ENCODE data around the gene MYO7A. TPM values are rescaled to one million over a fixed set of nuclear protein-coding genes. Genes with fewer than 3 reads are reported as not detected.

MYO7A gene
- total RNA-seq, 1 donor from 2014 or later: not detected

DNA sequence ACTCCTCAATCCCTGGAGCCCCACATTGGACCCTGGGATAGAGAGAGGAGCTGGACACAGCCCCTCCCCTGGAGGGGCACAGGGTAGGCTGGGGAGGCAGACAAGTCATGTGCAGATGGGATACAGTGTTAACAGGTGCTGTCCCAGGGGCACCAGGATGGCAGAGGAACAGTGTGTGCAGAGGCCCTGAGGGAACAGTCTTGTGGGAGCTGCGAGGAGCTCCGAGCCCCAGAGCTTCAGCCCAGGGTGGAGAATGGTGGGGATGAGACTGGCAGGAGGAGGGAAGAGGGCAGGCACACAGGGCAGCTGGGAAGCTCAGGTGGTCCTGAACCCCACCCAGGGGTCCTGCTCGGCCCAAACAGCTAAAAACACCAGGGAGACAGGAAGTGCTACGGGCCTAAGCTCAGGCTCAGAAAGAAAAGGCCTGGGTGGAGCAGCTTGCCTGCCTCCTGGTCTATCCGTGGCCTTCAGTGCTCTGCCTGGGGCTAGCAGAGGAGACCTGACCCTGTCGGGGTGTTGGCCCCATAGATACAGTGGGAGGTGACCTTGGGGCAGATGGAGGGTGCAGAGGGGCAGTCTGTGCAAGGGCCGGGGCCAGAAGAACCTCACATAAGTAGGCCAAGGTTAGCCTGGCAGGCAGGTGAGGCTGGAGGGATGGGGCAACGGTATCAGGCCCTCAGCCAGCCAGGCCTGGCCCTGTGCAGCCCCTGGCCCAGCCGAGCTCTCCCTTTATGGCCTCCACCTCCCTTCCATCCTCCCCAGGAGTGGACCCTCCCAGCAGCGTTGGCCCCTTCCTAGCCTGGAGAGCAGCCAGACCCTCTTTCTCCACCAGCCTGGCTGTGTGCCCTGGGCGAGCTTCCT lies 45.8 kb upstream of the MYO7A start:
- Mint-ChIP-seq H3K9me3 (ENCODE audit: unreplicated experiment) (peaks cover 15% of the 10 kb centered on the region), H3K4me1 (ENCODE audit: unreplicated experiment) (peaks cover 11% of the 10 kb centered on the region), H3K27ac (ENCODE audit: unreplicated experiment) (peak overlapping the region; percentile 68), H3K36me3 (ENCODE audit: unreplicated experiment) (peaks cover 9% of the 10 kb centered on the region), H3K27me3 (ENCODE audit: unreplicated experiment) (no peaks in the 10 kb centered on the region), H3K4me3 (ENCODE audit: unreplicated experiment) (peak overlapping the region; percentile 38)
- no peak for TF ChIP-seq CTCF (IDR thresholded peaks at IDR 0.05)
- no peak for DNase-seq (ENCODE audit: extremely low spot score, unreplicated experiment)

DNA sequence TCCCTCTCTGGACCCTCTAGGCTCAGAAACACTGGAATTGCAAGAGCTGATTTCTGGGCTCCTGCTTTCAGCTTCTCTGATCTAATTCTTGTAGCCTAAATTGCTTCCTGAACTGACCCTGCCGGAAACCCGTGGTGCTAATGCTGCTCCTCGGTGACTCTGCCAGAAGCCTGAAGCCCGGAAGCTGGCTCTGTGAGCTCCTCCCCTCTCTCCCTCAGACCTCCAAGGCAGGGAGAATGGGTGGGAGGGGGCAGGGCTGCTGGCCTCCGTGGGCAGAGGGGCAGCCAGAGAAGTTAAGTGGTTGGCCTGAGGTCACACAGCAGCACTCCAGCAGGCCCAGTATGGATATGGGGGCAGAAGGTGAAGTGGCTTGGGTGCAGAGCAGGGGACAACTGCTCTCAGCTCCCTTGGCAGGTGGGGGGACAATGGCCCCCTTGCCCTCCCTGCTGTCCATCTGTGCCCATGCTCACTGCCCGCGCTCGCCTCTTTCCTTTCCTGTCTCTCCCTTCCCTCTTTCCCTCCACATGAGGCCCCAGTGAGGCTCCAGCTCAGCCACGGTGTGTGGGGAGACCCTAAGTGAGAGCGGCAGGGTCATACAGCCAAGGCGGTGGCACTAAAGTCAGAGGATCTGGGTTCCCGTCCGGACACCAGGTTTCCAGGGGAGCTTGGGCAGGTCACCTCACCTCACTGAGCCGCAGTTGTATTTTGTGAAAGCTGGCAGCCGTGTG lies 45.0 kb upstream of the MYO7A start:
- peak overlapping the region; percentile 47 for H3K27ac Mint-ChIP-seq (ENCODE audit: unreplicated experiment)
- H3K4me1 Mint-ChIP-seq (ENCODE audit: unreplicated experiment): peaks cover 11% of the 10 kb centered on the region
- no peaks in the 10 kb centered on the region for H3K27me3 Mint-ChIP-seq (ENCODE audit: unreplicated experiment)
- H3K4me3 Mint-ChIP-seq (ENCODE audit: unreplicated experiment): peak overlapping the region; percentile 38
- peaks cover 7% of the 10 kb centered on the region for H3K36me3 Mint-ChIP-seq (ENCODE audit: unreplicated experiment)
- no peak for DNase-seq (ENCODE audit: extremely low spot score, unreplicated experiment)
- no peak for TF ChIP-seq CTCF (IDR thresholded peaks at IDR 0.05)
- peaks cover 12% of the 10 kb centered on the region for H3K9me3 Mint-ChIP-seq (ENCODE audit: unreplicated experiment)

GRCh38 chr11:77083566-77084245 lies 44.3 kb upstream of the MYO7A start:
- H3K27ac Mint-ChIP-seq (ENCODE audit: unreplicated experiment): no peak overlapping the region
- no peak for DNase-seq (ENCODE audit: extremely low spot score, unreplicated experiment)
- H3K9me3 Mint-ChIP-seq (ENCODE audit: unreplicated experiment): peaks cover 5% of the 10 kb centered on the region
- H3K4me1 Mint-ChIP-seq (ENCODE audit: unreplicated experiment): peaks cover 11% of the 10 kb centered on the region
- peaks cover 1% of the 10 kb centered on the region for H3K36me3 Mint-ChIP-seq (ENCODE audit: unreplicated experiment)
- no peak overlapping the region for H3K4me3 Mint-ChIP-seq (ENCODE audit: unreplicated experiment)
- no peak for TF ChIP-seq CTCF (IDR thresholded peaks at IDR 0.05)
- H3K27me3 Mint-ChIP-seq (ENCODE audit: unreplicated experiment): no peaks in the 10 kb centered on the region

DNA sequence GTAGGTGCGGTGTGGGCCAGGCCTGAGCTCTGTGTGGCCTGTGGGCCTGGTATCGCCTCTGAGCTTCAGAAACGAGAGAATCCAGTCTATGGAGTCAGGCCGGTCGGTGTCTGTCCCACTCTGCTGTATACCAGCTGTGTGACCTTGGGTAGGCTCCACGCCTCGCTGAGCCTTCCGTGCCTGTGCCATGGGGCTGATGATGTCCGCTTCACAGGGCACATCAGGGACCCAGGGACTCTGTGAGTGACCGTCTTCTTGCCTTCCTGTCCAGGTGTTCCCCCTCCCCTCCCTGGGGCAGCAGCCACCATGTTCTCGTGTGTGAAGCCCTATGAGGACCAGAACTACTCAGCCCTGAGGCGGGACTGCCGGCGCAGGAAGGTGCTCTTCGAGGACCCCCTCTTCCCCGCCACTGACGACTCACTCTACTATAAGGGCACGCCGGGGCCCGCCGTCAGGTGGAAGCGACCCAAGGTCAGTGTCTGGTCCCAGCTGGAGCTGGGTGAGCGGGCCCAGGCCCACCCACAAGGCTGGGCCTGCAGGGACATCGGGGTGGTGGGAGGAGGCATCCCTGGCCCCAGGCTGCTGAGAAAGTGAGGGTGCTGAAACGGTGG lies 43.4 kb upstream of the MYO7A start:
- TF ChIP-seq CTCF (IDR thresholded peaks at IDR 0.05): no peak
- Mint-ChIP-seq H3K27ac (ENCODE audit: unreplicated experiment) (no peak overlapping the region), H3K27me3 (ENCODE audit: unreplicated experiment) (no peaks in the 10 kb centered on the region), H3K4me1 (ENCODE audit: unreplicated experiment) (peaks cover 11% of the 10 kb centered on the region), H3K9me3 (ENCODE audit: unreplicated experiment) (no peaks in the 10 kb centered on the region), H3K36me3 (ENCODE audit: unreplicated experiment) (no peaks in the 10 kb centered on the region), H3K4me3 (ENCODE audit: unreplicated experiment) (no peak overlapping the region)
- DNase-seq (ENCODE audit: extremely low spot score, unreplicated experiment): no peak
